ENCODE data around the gene SERTAD1.
A peak's percentile ranks its signal among the peaks of the same experiment; 100 is the strongest.

SERTAD1 gene

GRCh38 chr19:40407714-40408597, 17.8 kb downstream of the SERTAD1 start:
- no peak for DNase-seq (ENCODE audit: low read depth in 2 of 3, low spot score in 1 of 3)

DNA sequence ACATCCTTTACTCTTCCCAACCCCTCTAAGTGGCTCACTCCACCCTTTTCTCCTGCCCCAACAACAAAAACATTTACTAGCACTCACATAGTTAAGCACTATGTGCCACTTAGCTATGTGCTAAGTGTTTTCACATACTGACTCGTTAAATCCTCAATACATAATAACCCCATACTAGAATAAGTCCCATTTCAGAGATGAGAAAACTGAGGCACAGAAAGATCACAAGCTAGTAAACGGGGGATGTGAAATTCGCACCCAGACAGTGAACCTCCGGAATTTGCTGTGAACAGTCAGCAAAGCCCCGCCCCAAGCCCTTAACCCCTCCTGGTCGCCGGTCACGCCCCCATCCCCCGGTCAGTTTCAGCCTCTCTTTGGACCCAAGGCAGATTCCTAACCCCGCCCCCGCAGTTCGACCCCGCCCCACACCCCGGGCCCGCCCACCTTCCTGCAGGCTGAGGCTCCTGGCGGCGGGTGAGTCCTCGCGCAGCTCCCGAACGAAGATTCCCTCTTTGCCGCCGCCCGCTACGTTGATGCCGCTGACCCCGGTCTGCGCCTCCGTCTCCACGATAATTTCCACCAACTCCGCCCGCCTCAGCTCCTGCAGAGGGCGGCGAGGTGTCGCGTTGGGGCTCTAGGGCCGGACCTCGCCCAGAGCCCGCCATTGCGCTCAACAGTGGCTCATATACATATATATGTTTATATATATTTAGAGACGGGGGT, 22.4 kb downstream of the SERTAD1 start:
- DNase-seq (ENCODE audit: low read depth in 2 of 3, low spot score in 1 of 3) = peak; percentile 61 to 86 (median 83)

DNA sequence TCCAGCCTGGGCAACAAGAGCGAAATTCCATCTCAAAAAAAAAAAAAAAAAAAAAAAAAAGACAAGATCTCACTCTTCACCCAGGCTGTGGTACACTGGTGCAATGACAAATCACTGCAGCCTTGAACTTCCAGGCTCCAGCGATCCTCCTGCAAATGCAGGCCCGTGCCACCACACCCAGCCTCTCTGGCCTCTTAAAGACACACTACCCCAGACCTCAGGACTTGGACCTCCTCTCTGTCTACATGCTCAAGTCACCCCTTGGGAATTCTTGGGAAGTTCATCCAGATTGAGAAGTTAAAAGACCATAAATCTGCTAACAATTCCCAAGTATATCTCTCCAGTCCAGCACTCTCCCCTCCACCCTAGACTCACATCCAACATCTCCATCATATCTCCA, 25.2 kb downstream of the SERTAD1 start:
- no peak for DNase-seq (ENCODE audit: low read depth in 2 of 3, low spot score in 1 of 3)

DNA sequence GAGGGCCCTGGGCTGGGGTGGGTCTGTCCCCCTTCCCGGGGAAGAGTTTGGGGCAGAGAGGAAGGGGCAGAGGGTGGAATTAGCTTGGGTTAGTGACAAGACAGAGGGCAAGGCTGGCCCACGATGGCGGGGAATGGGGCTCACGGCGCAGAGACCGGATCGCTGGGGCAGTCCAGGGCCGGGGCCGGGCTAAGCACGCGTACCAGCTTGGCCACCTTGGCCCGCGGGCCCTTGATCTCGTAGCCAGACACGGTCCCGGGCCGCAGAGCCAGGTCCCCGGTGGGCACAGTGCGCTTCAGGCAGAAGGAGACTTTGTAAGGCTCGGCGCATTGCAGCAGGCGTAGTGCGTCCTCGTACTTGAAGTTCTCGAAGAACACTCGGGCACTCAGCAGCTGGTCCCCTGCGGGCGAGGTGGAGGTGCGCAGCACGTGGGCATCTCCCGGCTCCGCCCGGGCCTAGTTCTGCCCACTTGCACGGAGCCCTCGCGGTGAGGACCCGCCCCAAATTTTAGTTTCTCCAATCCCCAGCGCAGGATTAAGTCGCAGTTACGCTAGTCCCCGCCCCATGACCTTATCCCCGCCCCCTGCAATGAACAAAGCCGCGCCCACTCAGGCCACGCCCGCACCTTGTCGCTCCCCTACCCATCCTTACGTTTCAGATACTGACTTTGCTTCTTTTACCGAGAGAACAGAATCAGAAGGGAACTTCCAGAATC, 27.2 kb downstream of the SERTAD1 start:
- peak; percentile 40 to 67 (median 54) for DNase-seq (ENCODE audit: low read depth in 2 of 3, low spot score in 1 of 3)

- no peak for DNase-seq (ENCODE audit: low read depth in 2 of 3, low spot score in 1 of 3)
Measured at GRCh38 chr19:40397568-40397906, 28.3 kb downstream of the SERTAD1 start.

GRCh38 chr19:40396886-40397567, 28.8 kb downstream of the SERTAD1 start:
- no peak for DNase-seq (ENCODE audit: low read depth in 2 of 3, low spot score in 1 of 3)

GRCh38 chr19:40395956-40396355, 29.8 kb downstream of the SERTAD1 start:
- no peak for DNase-seq (ENCODE audit: low read depth in 2 of 3, low spot score in 1 of 3)

GRCh38 chr19:40394816-40395210, 31.0 kb downstream of the SERTAD1 start:
- DNase-seq (ENCODE audit: low read depth in 2 of 3, low spot score in 1 of 3) = no peak

GRCh38 chr19:40393894-40394815, 31.6 kb downstream of the SERTAD1 start:
- no peak for DNase-seq (ENCODE audit: low read depth in 2 of 3, low spot score in 1 of 3)

- no peak for DNase-seq (ENCODE audit: low read depth in 2 of 3, low spot score in 1 of 3)
Measured at GRCh38 chr19:40392894-40393517, 32.8 kb downstream of the SERTAD1 start.

DNA sequence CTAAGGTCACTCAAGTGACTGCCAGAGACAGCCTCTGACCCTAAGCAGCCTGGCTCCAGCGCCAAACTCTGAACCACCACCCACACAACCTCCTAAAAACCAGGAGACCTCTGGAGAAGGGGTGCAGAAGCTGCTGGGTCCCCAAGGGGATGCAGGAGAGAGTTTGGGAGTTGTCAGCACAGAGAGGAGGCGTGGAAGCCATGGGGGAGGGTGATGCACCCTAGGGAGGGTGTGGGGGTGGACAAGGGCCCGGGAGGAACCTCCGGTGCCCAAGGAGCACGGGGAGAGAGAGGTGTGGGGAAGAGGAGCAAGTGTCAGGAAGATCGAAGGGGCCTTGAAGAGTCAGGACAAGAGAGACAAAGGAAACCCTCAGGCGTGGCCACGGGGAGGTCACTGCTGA, 33.7 kb downstream of the SERTAD1 start:
- no peak for DNase-seq (ENCODE audit: low read depth in 2 of 3, low spot score in 1 of 3)

GRCh38 chr19:40390084-40390742, 35.6 kb downstream of the SERTAD1 start, which contains the start of gene HIPK4:
TSS of gene HIPK4 (minus strand) at chr19:40390181. CDS start at chr19:40389902, 279 bp downstream.
- no peak for DNase-seq (ENCODE audit: low read depth in 2 of 3, low spot score in 1 of 3)

GRCh38 chr19:40389404-40390083, 36.2 kb downstream of the SERTAD1 start:
- DNase-seq (ENCODE audit: low read depth in 2 of 3, low spot score in 1 of 3) = no peak

DNA sequence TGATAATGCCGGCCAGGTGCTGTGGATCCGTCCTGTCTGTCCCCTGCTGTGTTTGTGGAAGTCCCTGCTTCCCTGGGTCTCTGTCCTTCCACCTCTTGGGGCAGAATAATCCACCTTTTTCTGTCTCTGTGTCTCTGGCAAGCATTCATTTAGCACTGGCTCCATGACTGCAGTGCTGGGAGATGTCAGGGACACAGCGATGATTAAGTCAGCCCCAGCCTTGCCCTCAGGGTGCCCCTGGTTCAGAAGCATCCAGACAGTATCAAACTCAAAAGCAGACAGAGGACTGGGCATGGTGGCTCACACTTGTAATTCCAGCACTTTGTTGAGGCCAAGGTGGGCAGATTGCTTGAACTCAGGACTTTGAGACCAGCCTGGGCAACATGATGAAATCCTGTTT, 37.3 kb downstream of the SERTAD1 start:
- no peak for DNase-seq (ENCODE audit: low read depth in 2 of 3, low spot score in 1 of 3)

GRCh38 chr19:40387155-40387554, 38.6 kb downstream of the SERTAD1 start:
- no peak for DNase-seq (ENCODE audit: low read depth in 2 of 3, low spot score in 1 of 3)

GRCh38 chr19:40383668-40384248, 42.0 kb downstream of the SERTAD1 start:
- no peak for DNase-seq (ENCODE audit: low read depth in 2 of 3, low spot score in 1 of 3)

DNA sequence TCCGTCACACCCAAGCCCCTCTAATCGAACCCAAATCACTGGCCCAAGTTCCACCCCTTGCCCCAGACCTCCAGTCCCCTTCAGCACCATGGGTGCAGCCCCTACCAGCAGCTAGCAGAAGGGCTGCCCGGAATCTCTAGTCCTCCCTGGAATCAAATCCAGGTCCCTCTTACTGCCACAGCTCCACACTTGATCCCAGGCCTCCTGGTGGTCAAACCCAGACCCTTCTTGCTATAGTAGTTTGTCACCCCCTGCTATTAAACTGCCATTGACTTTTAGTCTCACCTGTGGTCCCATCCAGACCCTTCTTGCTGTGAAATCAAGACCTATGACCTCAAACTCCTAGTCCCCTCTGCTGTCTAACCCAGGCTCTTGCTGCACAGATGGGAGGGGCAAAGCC, 44.5 kb downstream of the SERTAD1 start:
- no peak for DNase-seq (ENCODE audit: low read depth in 2 of 3, low spot score in 1 of 3)
